Thyroid gland (tissue), 4 donors: ENCODE data around the gene MUC20. TPM values are rescaled to one million over a fixed set of nuclear protein-coding genes. Genes with fewer than 3 reads are reported as not detected.
"Not testable (repeated sequence)": the region's sequence is repeated elsewhere in the genome, so short reads cannot be mapped to it uniquely, and the experiment has no call there.

Experiments used
- DNase-seq, 2 donors: peaks; one replicate each; pipeline ENCODE4 v3.0.0-alpha.2; 2019
- H3K27ac ChIP-seq, 3 donors: fragments of 200-600 bp; sonication (generic); 1 replicate in 2 of 3; 2 replicates in 1 of 3; pipeline ENCODE4 v1.5.1; 2016 to 2019; ENCODE audit warnings: mild to moderate bottlenecking in 1 of 3, moderate library complexity in 1 of 3
- H3K27me3 ChIP-seq: fragments of 200-600 bp; sonication (generic); one replicate; pipeline ENCODE4 v1.5.1; 2019
- H3K36me3 ChIP-seq, 2 donors: fragments of 200-600 bp; sonication (generic); one replicate each; pipeline ENCODE4 v1.5.1; 2016 to 2019
- H3K4me1 ChIP-seq, 2 donors: fragments of 200-600 bp; sonication (generic); one replicate each; pipeline ENCODE4 v1.5.1; 2017 to 2019
- H3K4me3 ChIP-seq, 3 donors: fragments of 200-600 bp; sonication (generic); replicated peaks in 1 of 3; 1 replicate in 2 of 3; 2 replicates in 1 of 3; pipeline ENCODE4 v1.5.1; 2016; ENCODE audit warnings: mild to moderate bottlenecking in 1 of 3
- H3K9me3 ChIP-seq: fragments of 200-600 bp; sonication (generic); one replicate; pipeline ENCODE4 v1.5.1; 2017
- POLR2A ChIP-seq, 2 donors: fragments of 450-650 bp; IDR thresholded peaks; one replicate each; pipeline ENCODE4 v1.6.1; 2017; ENCODE audit warnings: antibody characterized with exemption in 2 of 2, mild to moderate bottlenecking in 2 of 2, moderate library complexity in 1 of 2
- WGBS, 2 donors: methylation state at CpG; one replicate each; pipeline ENCODE4 v1.1.5; 2017; 5-methylcytosine and 5-hydroxymethylcytosine counted together
- intact Hi-C: fragments of 100-400 bp; cut with DNase I; formaldehyde crosslinking; loops from one replicate; pipeline ENCODE4 v1.15.1; 2023
- total RNA-seq, 4 donors: library from RNA; depleted of rRNA; stranded (reverse); fragments of >200 nt; gene quantifications; one replicate each; pipeline ENCODE4 v1.2.3, GENCODE V29; 2016
- TF ChIP-seq, protein P1 (sequence below), 6 experiments: fragments of 200-600 bp in 3 of 6; fragments of 450-650 bp in 3 of 6; sonication (generic) in 3 of 6; IDR thresholded peaks; one replicate each; pipeline ENCODE4 v1.5.1; 2016 to 2019; ENCODE audit warnings: antibody characterized with exemption in 6 of 6, mild to moderate bottlenecking in 2 of 6, inconsistent platforms in 1 of 6, moderate library complexity in 1 of 6

Gene MUC20
- total RNA-seq, 4 donors from 2014 or later, result 3.9 to 18.4 (median 13.9) TPM

DNA sequence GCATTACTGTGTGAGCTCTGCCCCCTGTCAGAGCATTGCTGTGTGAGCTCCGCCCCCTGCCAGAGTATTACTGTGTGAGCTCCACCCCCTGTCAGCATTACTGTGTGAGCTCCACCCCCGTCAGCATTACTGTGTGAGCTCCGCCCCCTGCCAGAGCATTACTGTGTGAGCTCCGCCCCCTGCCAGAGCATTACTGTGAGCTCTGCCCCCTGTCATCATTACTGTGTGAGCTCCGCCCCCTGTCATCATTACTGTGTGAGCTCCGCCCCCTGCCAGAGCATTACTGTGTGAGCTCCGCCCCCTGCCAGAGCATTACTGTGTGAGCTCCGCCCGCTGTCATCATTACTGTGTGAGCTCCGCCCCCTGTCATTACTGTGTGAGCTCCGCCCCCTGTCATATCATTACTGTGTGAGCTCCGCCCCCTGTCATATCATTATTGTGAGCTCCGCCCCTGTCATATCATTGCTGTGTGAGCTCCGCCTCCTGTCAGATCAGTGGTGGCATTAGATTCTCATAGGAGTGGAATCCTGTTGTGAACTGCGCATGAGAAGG is 33.5 kb upstream of the MUC20 start:
- H3K27me3 ChIP-seq, H3K27ac ChIP-seq, H3K9me3 ChIP-seq, H3K4me1 ChIP-seq, intact Hi-C loops, H3K4me3 ChIP-seq, DNase-seq: not testable (repeated sequence)
- 87 to 98% methylated on average over 9 to 11 of the region's 15 CpGs for WGBS, 2 donors
- peaks cover 22 to 38% of the 10 kb centered on the region in 2 donors for H3K36me3 ChIP-seq

DNA sequence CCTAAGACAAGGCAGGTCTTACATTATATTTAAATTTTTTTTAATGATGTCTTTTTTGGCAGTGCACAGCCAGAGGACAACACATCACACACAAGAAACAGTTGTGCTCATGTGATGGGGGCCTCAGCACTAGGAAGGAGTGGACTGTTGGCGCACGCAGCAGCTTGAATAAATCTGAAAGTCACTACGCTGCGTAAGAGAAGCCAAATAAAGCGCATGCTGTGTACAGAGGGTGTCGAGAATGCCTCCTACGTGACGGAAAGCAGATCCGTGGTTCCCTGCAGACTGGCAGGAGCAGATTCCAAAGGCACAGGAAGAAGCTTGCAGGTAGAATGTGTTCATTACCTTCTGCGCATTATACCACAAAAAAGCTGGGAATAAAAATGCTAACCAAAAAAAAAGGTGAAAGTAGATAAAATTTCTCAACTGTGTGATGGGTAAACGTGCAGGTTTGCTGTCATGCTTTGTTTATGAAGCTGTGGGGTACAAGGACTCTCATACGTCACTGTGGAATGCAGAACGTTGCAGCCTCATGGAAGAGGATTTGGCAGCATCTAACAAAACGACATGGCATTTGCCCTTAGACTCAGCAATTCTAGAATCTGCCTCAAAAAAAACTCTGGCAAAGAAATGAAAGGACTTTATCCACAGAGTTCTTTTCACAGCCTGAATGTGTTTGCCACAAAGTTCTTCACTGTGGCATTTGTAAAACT is 32.2 kb upstream of the MUC20 start:
- H3K4me3 ChIP-seq, H3K27me3 ChIP-seq, intact Hi-C loops, H3K9me3 ChIP-seq, H3K4me1 ChIP-seq: not testable (repeated sequence)
- peak in 1 of 2 donors; percentile 40 for DNase-seq
- H3K27ac ChIP-seq, result peak overlapping the region; percentile 2 to 65 (median 53)
- H3K36me3 ChIP-seq, result peaks cover 19 to 36% of the 10 kb centered on the region in 2 donors
- 49 to 66% methylated on average over 6 of the region's 14 CpGs for WGBS, 2 donors

DNA sequence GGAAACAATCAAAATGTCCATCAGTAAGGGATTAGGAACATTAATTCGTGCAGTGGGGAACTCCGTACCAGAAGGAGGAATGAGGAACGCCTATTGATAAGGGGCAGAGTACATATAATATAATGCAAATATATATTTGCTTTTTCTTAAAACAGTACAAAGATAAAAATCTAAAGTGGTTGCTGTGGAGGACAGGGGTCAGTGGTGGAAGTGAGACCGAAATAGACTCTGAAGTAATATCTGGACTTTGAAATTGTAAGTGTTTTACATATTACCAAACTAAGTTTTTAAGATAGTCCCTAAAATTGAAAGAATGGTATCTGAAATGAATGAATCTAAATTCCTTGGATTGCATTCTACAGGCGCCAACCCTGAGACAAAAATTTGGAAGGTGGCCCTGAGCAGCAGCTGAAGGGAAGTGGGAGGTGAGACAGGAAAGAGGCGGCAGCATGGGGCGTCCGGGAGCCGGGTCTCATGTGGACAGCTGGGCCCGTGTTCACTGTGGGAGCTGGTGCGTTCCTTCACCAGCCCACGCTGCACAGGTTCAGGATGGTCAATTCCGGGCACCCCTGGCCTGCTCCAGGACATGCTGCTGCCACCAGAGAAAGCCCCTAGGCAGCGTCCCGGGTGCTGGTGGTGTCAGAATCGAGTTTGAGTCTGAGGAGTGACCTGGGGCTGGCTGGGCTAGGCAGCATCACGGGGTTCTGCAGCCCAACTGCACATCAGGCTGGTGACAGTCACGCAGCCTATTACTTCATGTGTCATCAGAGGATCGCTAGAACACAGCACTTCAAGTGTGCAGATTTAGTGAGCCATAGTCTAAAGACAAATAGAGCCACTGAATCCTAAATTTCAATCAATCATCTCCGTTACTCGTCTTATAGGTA is 31.4 kb upstream of the MUC20 start:
- H3K27ac ChIP-seq, result peak overlapping the region; percentile 2 to 65 (median 53)
- DNase-seq, result peak in 1 of 2 donors; percentile 19
- intact Hi-C loops, H3K9me3 ChIP-seq, H3K27me3 ChIP-seq, H3K4me1 ChIP-seq, H3K4me3 ChIP-seq: not testable (repeated sequence)
- peaks cover 11 to 30% of the 10 kb centered on the region in 2 donors for H3K36me3 ChIP-seq
- 71 to 81% methylated on average over 19 to 21 of the region's 21 CpGs for WGBS, 2 donors

DNA sequence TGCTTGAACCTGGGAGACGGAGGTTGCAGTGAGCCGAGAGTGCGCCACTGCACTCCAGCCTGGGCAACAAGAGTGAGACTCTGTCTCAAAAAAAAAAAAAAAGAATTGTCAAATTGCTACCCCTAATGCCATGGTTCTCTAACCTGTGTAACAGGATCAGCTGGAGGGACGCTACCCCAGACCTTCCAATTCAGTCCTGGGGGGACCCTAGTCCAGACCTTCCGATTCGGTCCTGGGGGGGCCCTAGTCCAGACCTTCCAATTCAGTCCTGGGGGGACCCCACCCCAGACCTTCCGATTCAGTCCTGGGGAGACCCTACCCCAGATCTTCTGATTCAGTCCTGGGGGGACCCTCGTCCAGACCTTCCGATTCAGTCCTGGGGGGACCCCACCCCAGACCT is 29.8 kb upstream of the MUC20 start:
- WGBS, 2 donors, result 79 to 92% methylated on average over 9 of the region's 9 CpGs
- TF ChIP-seq, protein P1, sequence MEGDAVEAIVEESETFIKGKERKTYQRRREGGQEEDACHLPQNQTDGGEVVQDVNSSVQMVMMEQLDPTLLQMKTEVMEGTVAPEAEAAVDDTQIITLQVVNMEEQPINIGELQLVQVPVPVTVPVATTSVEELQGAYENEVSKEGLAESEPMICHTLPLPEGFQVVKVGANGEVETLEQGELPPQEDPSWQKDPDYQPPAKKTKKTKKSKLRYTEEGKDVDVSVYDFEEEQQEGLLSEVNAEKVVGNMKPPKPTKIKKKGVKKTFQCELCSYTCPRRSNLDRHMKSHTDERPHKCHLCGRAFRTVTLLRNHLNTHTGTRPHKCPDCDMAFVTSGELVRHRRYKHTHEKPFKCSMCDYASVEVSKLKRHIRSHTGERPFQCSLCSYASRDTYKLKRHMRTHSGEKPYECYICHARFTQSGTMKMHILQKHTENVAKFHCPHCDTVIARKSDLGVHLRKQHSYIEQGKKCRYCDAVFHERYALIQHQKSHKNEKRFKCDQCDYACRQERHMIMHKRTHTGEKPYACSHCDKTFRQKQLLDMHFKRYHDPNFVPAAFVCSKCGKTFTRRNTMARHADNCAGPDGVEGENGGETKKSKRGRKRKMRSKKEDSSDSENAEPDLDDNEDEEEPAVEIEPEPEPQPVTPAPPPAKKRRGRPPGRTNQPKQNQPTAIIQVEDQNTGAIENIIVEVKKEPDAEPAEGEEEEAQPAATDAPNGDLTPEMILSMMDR (IDR thresholded peaks at IDR 0.05), result no peak
- no peak for TF ChIP-seq POLR2A (IDR thresholded peaks at IDR 0.05)
- H3K36me3 ChIP-seq, result peaks cover 9 to 27% of the 10 kb centered on the region in 2 donors

DNA sequence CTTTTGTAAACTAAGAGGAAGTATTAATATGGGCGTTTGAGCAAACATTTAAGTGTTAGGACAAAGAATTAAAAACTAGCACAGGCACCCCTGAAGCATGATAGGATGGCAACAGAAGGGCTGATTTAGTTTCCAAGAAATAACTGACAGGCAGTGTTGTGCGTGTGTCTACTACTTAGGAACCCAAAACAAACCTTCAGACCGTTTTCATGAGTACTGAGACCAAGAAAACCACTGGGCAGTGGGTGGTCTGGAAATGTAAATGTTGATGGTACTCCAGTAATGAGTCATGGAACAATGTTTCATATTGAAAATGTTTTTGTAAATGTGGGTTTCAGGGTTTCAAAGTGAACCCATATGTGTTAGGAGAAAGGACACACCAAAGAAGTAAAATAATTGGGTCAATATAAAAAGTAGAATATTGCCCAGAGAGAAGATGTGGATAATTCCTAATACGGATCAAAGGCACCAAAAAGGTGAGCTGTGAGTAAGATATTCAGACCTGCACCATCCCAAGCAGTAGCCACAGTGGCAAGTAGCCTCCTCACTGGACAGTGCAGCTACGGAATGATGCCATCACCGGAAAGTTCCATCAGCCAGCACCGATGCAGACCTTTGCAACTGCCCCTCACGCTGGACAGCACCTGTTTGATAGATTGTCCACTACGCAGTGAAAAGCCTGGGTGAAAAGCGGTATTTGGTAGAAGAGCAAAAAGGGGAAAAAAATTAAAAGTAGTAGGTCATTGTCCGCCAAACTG is 29.0 kb upstream of the MUC20 start:
- intact Hi-C loops, H3K9me3 ChIP-seq, H3K4me3 ChIP-seq, H3K27ac ChIP-seq, H3K27me3 ChIP-seq, H3K4me1 ChIP-seq, DNase-seq: not testable (repeated sequence)
- 89% methylated on average over 10 to 11 of the region's 11 CpGs for WGBS, 2 donors
- H3K36me3 ChIP-seq, result peaks cover 5 to 24% of the 10 kb centered on the region in 2 donors

More for the DNA sequence above, 29.8 kb upstream of the MUC20 start:
- no peak overlapping the region for H3K27ac ChIP-seq
- intact Hi-C loops, result no loop called here
- H3K9me3 ChIP-seq, result no peaks in the 10 kb centered on the region
- no peak for DNase-seq
- H3K27me3 ChIP-seq, result no peaks in the 10 kb centered on the region
- no peak overlapping the region for H3K4me3 ChIP-seq
- peaks cover 0 to 8% of the 10 kb centered on the region in 2 donors for H3K4me1 ChIP-seq

DNA sequence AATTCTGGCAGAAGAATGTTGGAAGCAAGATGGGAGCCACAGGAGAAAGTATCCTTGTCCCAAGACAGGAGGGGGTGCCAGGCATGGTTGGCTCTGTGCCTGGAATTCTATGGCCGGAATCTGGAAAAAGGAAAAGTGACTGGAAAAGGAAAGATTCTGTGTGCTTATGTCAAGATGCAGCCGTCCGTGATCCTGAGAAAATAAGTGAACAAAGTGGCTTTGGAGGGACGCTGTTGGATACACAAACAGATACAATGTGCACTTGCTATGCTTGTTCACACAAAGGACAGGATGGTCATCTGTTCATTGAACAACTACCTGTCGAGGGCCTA is 28.5 kb upstream of the MUC20 start:
- no peak overlapping the region for H3K27ac ChIP-seq
- intact Hi-C loops, result no loop called here
- H3K4me3 ChIP-seq, result no peak overlapping the region
- no peak for DNase-seq
- TF ChIP-seq POLR2A (IDR thresholded peaks at IDR 0.05), result no peak
- TF ChIP-seq, protein P1 (IDR thresholded peaks at IDR 0.05), result no peak
- H3K9me3 ChIP-seq, result no peaks in the 10 kb centered on the region
- peaks cover 5 to 25% of the 10 kb centered on the region in 2 donors for H3K36me3 ChIP-seq
- peaks cover 0 to 8% of the 10 kb centered on the region in 2 donors for H3K4me1 ChIP-seq
- 78 to 83% methylated on average over 5 of the region's 5 CpGs for WGBS, 2 donors
- H3K27me3 ChIP-seq, result no peaks in the 10 kb centered on the region
